ENCODE results near the gene SLC66A1.
"Not testable (repeated sequence)": the region's sequence is repeated elsewhere in the genome, so short reads cannot be mapped to it uniquely, and the experiment has no call there.

DNA sequence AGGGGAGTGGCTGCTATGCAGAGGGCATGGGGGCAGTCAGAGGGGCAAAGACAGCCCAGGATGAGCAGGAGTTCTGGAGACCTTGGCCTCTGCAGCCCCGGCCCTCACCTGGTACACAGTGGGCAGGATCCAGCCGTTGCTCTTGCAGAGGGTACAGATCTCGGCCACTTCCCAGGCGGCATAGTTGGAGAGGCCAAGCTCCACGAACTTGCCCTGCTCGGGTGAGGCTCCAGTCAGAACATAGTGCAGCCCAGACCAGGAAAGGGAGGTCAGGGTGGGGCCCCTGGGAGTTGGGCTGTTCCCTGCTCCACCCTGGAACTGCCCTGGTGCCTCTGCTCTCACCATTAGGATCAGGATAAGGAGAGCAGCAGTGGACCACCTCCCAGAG is 41.8 kb upstream of the SLC66A1 start:
- TF ChIP-seq, protein P1, sequence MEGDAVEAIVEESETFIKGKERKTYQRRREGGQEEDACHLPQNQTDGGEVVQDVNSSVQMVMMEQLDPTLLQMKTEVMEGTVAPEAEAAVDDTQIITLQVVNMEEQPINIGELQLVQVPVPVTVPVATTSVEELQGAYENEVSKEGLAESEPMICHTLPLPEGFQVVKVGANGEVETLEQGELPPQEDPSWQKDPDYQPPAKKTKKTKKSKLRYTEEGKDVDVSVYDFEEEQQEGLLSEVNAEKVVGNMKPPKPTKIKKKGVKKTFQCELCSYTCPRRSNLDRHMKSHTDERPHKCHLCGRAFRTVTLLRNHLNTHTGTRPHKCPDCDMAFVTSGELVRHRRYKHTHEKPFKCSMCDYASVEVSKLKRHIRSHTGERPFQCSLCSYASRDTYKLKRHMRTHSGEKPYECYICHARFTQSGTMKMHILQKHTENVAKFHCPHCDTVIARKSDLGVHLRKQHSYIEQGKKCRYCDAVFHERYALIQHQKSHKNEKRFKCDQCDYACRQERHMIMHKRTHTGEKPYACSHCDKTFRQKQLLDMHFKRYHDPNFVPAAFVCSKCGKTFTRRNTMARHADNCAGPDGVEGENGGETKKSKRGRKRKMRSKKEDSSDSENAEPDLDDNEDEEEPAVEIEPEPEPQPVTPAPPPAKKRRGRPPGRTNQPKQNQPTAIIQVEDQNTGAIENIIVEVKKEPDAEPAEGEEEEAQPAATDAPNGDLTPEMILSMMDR (IDR thresholded peaks at IDR 0.05) = not testable (repeated sequence)
- not testable (repeated sequence) for TF ChIP-seq POLR2A (IDR thresholded peaks at IDR 0.05)
